NT2/D1 (cell line): Measurements from ENCODE around the gene ITGB1.

Source experiments
- YY1 ChIP-seq: IDR thresholded peaks from 2 replicates; pipeline ENCODE4 v1.6.1; 2011; ENCODE audit not compliant: insufficient read length, insufficient read depth
- ZNF274 ChIP-seq: IDR thresholded peaks from 2 replicates; pipeline ENCODE4 v1.6.1; 2011; ENCODE audit warnings: mild to moderate bottlenecking, low read depth, low read length

DNA sequence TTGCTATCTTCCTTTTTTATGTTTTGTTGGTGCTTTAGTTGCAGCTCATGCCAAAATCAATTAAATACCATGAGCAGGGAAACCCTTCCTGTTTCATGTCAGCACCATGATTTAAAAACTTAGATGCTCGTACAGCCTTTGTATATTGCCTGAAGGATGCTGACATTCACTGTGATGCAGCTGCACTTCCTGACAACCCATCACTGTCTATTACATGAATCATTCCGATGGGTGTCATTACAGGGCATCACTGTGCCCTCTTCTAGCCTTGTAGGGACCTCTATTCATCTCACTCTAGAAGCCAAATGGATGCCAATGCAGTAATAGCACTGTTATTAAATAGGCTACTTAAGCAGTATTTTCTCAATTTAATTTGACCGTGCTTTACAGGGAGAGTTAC, 18.3 kb upstream of the ITGB1 start:
- TF ChIP-seq YY1: no peak
- TF ChIP-seq ZNF274: no peak
